Central memory CD8-positive, alpha-beta T cell (primary cell): Measurements from ENCODE around the gene TRAPPC12.
A peak's percentile ranks its signal among the peaks of the same experiment; 100 is the strongest.

ENCODE experiments used
- ATAC-seq: fragments of 150-1000 bp; cut with Tn5 transposase; replicated peaks from 2 replicates; pipeline ENCODE4 v1.10.0; 2022; ENCODE audit warnings: mild to moderate bottlenecking, moderate FRiP score, moderate number of reproducible peaks; ENCODE audit not compliant: poor library complexity, severe bottlenecking; ENCODE audit errors: extremely low read depth
- DNase-seq, 2 donors: peaks; one replicate each; pipeline ENCODE4 v3.0.0; 2021; ENCODE audit warnings: low spot score in 2 of 2
- H3K27ac Mint-ChIP-seq: one replicate; pipeline ENCODE4 v1.8.0; 2022; ENCODE audit warnings: low read depth, mild to moderate bottlenecking, moderate library complexity, mixed read lengths
- H3K27me3 Mint-ChIP-seq: one replicate; pipeline ENCODE4 v1.8.0; 2022; ENCODE audit warnings: mixed read lengths
- H3K36me3 Mint-ChIP-seq: one replicate; pipeline ENCODE4 v1.8.0; 2022; ENCODE audit warnings: mild to moderate bottlenecking, moderate library complexity, mixed read lengths; ENCODE audit not compliant: insufficient read depth
- H3K4me1 Mint-ChIP-seq: one replicate; pipeline ENCODE4 v1.8.0; 2022; ENCODE audit warnings: mixed read lengths
- H3K4me3 Mint-ChIP-seq: one replicate; pipeline ENCODE4 v1.8.0; 2022; ENCODE audit warnings: mild to moderate bottlenecking, moderate library complexity, mixed read lengths
- H3K9me3 Mint-ChIP-seq: one replicate; pipeline ENCODE4 v1.8.0; 2022; ENCODE audit warnings: mixed read lengths

TRAPPC12 gene

GRCh38 chr2:3420076-3420768 is 40.7 kb downstream of the TRAPPC12 start:
- H3K36me3 Mint-ChIP-seq, result peaks cover 31% of the 10 kb centered on the region
- no peak overlapping the region for H3K4me3 Mint-ChIP-seq
- H3K4me1 Mint-ChIP-seq, result peaks cover 10% of the 10 kb centered on the region
- no peaks in the 10 kb centered on the region for H3K9me3 Mint-ChIP-seq
- no peaks in the 10 kb centered on the region for H3K27me3 Mint-ChIP-seq
- ATAC-seq, result no peak
- H3K27ac Mint-ChIP-seq, result no peak overlapping the region
- no peak for DNase-seq

GRCh38 chr2:3420769-3421397 is 41.4 kb downstream of the TRAPPC12 start:
- no peaks in the 10 kb centered on the region for H3K9me3 Mint-ChIP-seq
- H3K4me1 Mint-ChIP-seq, result peaks cover 10% of the 10 kb centered on the region
- H3K4me3 Mint-ChIP-seq, result no peak overlapping the region
- H3K27me3 Mint-ChIP-seq, result no peaks in the 10 kb centered on the region
- DNase-seq, result no peak
- H3K27ac Mint-ChIP-seq, result no peak overlapping the region
- H3K36me3 Mint-ChIP-seq, result peaks cover 35% of the 10 kb centered on the region
- ATAC-seq, result no peak

- H3K27me3 Mint-ChIP-seq, result no peaks in the 10 kb centered on the region
- no peak overlapping the region for H3K4me3 Mint-ChIP-seq
- H3K4me1 Mint-ChIP-seq, result peaks cover 10% of the 10 kb centered on the region
- peaks cover 40% of the 10 kb centered on the region for H3K36me3 Mint-ChIP-seq
- ATAC-seq, result no peak
- no peak overlapping the region for H3K27ac Mint-ChIP-seq
- no peak for DNase-seq
- H3K9me3 Mint-ChIP-seq, result no peaks in the 10 kb centered on the region
Observed at GRCh38 chr2:3421580-3421979, 42.1 kb downstream of the TRAPPC12 start.

DNA sequence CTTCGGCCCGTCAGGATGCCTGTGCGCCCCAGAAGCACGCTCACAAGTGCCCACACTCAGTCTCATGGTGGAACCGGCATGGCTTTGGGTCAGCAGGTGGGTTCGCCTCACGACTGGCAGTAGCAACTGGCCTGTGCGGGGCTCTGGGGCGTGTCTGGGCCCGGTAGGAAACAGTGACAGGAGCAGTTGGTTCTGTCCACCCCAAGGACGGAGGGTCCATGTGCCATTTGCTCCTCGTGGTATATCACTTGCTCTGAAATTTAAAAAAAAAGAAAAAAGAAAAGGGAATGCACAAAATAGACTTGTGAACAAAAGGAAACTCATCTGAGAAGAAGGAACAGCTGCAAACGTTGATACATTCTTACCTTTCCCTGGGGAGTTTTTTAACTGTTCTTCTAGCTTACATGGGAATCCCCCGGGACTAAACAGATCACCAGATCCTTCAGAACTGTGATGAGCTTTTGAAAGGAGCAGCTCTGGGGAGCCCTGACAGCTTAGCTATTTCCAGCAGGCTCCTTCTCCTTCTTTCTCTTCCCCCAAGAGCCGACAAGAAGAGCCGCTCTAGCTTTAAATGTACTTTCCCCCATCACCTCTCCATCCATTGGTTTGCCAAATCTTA is 42.8 kb downstream of the TRAPPC12 start:
- peaks cover 10% of the 10 kb centered on the region for H3K4me1 Mint-ChIP-seq
- H3K27me3 Mint-ChIP-seq, result no peaks in the 10 kb centered on the region
- H3K4me3 Mint-ChIP-seq, result no peak overlapping the region
- H3K36me3 Mint-ChIP-seq, result peaks cover 42% of the 10 kb centered on the region
- DNase-seq (no peak), ATAC-seq (no peak)
- no peaks in the 10 kb centered on the region for H3K9me3 Mint-ChIP-seq
- H3K27ac Mint-ChIP-seq, result no peak overlapping the region

DNA sequence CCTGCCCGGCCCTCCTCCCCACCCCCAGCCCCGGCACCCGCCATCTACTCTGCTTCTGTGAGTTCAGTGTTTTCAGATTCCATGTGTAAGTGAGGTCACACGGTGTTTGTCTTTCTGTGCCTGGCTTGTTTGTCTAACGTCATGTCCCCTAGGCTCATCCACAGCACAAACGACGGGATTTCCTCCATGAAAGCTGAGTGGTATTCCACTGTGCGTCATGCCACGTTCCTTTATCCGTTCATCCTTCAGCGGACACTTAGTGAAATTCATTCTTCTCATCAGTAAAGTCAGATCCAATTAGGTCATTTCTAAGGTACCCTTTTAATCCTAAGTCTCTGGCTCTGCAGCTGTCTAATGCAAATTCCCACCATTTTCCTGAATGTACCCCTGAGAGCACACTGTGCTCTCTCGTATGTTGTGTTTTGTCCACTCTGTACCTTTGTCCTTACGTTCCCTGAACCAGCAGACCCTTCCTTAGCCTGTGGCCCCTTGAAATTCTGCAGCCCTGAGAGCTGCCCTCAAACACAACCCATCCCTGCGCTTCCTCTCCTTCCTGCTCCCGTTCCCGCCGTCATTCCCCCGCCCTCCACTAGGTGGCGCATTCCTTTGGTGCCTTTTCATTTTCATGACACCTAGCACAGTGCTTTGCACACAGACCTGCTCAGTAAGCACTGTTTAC is 44.1 kb downstream of the TRAPPC12 start:
- Mint-ChIP-seq H3K36me3 (peaks cover 44% of the 10 kb centered on the region), H3K27ac (peak overlapping the region; percentile 13), H3K4me1 (peaks cover 11% of the 10 kb centered on the region)

DNA sequence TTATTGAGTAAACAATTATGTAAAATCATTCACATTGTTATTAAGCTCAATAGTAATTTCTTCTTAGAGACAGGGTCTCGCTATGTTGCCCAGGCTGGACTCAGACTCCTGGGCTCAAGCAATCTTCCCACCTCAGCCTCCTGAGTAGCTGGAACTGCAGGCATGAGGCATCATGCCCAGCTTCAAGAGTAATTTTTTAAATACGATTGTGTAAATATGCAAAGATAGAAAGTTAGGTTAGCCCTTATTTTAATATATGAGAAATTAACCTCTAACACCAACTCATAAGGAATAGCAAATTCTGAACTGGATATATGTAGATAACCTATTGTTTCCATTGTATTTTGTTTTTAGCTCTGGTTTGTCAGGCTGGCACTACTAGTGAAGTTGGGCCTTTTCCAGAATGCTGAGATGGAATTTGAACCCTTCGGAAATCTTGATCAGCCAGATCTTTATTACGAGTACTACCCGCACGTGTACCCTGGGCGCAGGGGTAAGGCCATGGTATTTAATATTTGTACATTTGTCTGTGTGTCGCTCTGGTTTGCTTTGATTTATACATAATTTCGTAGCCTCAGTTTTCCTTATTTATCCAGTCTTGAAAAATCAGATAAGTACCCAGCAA is 44.8 kb downstream of the TRAPPC12 start:
- Mint-ChIP-seq H3K27me3 (no peaks in the 10 kb centered on the region), H3K36me3 (peaks cover 45% of the 10 kb centered on the region), H3K4me1 (peaks cover 15% of the 10 kb centered on the region), H3K9me3 (no peaks in the 10 kb centered on the region), H3K27ac (peak overlapping the region; percentile 13), H3K4me3 (no peak overlapping the region)
- ATAC-seq (no peak), DNase-seq (no peak)

More for the DNA sequence above, 44.1 kb downstream of the TRAPPC12 start:
- Mint-ChIP-seq H3K4me3 (no peak overlapping the region), H3K9me3 (no peaks in the 10 kb centered on the region), H3K27me3 (no peaks in the 10 kb centered on the region)
- peak; percentile 51 to 69 for DNase-seq
- no peak for ATAC-seq

DNA sequence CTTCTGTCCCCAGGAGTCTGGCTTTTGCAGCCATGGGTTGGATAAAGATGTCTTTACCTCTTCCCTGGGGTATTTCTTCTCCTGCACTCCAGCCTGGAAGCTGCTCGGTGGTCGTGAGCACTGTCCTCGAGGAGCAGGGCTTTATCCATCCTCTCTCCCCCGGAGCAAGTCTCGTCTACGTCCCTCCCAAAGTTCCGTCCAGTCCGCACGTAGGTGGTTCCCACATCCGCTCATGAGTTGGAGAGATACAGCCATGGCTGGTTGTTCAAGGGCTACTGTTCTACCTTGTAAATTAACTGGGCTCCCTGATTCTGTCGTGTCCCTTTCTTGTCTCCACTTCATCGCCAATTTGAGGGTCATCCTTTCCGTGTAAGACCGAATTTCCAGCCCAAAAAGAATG is 47.1 kb downstream of the TRAPPC12 start:
- Mint-ChIP-seq H3K4me3 (no peak overlapping the region), H3K27ac (no peak overlapping the region), H3K27me3 (no peaks in the 10 kb centered on the region), H3K4me1 (peaks cover 15% of the 10 kb centered on the region), H3K36me3 (peaks cover 36% of the 10 kb centered on the region), H3K9me3 (no peaks in the 10 kb centered on the region)
- ATAC-seq, result no peak
- no peak for DNase-seq

GRCh38 chr2:3427272-3427671 is 47.8 kb downstream of the TRAPPC12 start:
- Mint-ChIP-seq H3K4me1 (peaks cover 21% of the 10 kb centered on the region), H3K27me3 (no peaks in the 10 kb centered on the region), H3K27ac (no peak overlapping the region), H3K36me3 (peaks cover 41% of the 10 kb centered on the region), H3K4me3 (no peak overlapping the region), H3K9me3 (no peaks in the 10 kb centered on the region)
- DNase-seq, result no peak
- ATAC-seq, result no peak

DNA sequence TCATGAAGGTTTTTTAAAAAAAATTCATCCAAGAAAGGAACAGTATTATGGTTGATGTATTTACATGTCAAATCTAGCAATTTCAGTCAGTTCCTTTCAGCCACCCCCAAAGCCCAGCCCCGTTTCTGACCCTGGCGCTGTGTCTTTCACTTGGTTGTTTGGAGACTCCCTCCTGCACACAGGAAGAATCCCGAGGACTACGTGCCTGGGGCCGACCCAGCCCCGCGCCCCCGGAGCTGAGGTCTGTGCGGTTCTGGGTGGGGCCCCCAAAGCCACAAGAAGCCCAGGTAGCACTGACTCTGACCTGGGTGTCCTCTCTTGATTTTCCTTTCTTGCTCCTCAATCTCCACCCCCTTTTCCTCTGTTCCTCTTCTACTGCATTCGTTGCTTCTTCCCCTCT is 49.1 kb downstream of the TRAPPC12 start:
- no peak for ATAC-seq
- Mint-ChIP-seq H3K4me3 (no peak overlapping the region), H3K36me3 (peaks cover 43% of the 10 kb centered on the region), H3K9me3 (no peaks in the 10 kb centered on the region), H3K4me1 (peaks cover 20% of the 10 kb centered on the region), H3K27me3 (no peaks in the 10 kb centered on the region), H3K27ac (peak overlapping the region; percentile 30)
- no peak for DNase-seq

DNA sequence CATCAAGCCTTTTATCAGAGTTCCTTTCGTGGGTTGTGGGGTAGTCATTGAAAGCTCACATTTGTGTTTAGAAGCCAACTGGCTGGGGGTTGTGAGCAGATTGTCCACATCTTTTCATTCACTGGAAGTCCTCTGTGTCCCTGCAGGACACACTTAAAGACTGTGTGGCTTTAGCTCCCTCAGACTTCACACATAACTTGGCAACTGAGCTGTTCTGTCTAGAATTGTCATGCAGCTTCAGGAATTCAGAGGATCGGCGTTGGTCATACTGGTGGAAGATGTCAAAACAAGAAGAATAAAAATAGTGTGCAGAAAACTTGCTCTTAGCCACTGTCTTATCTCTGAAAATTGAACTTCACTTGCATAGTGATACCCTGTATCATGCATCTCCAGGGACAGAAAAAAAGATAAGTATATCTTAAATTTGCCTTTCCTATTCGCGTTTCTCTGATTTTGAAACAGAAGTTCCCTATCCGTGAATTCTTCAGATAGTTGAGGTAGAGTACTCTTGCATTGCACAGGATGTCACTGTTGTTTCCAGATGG is 49.6 kb downstream of the TRAPPC12 start:
- H3K27ac Mint-ChIP-seq, result peak overlapping the region; percentile 30
- no peak overlapping the region for H3K4me3 Mint-ChIP-seq
- ATAC-seq, result no peak
- H3K27me3 Mint-ChIP-seq, result no peaks in the 10 kb centered on the region
- H3K36me3 Mint-ChIP-seq, result peaks cover 39% of the 10 kb centered on the region
- H3K4me1 Mint-ChIP-seq, result peaks cover 14% of the 10 kb centered on the region
- DNase-seq, result no peak
- H3K9me3 Mint-ChIP-seq, result no peaks in the 10 kb centered on the region

- Mint-ChIP-seq H3K36me3 (peaks cover 41% of the 10 kb centered on the region), H3K4me3 (no peak overlapping the region)
- ATAC-seq, result no peak
Observed at GRCh38 chr2:3430172-3430571, 50.7 kb downstream of the TRAPPC12 start.

More at GRCh38 chr2:3430172-3430571, 50.7 kb downstream of the TRAPPC12 start:
- H3K4me1 Mint-ChIP-seq, result peaks cover 14% of the 10 kb centered on the region
- H3K9me3 Mint-ChIP-seq, result no peaks in the 10 kb centered on the region
- H3K27me3 Mint-ChIP-seq, result no peaks in the 10 kb centered on the region
- H3K27ac Mint-ChIP-seq, result no peak overlapping the region
- no peak for DNase-seq
